HG02571 (cell line): Measurements from ENCODE around the gene FOXS1.
"Not testable (repeated sequence)": the region's sequence is repeated elsewhere in the genome, so short reads cannot be mapped to it uniquely, and the experiment has no call there.

Source experiments
- ATAC-seq: cut with Tn5 transposase; IDR thresholded peaks from one replicate; pipeline ENCODE4 v1.9.1; 2021; ENCODE audit warnings: mild to moderate bottlenecking, moderate library complexity; ENCODE audit not compliant: unreplicated experiment

FOXS1 gene

DNA sequence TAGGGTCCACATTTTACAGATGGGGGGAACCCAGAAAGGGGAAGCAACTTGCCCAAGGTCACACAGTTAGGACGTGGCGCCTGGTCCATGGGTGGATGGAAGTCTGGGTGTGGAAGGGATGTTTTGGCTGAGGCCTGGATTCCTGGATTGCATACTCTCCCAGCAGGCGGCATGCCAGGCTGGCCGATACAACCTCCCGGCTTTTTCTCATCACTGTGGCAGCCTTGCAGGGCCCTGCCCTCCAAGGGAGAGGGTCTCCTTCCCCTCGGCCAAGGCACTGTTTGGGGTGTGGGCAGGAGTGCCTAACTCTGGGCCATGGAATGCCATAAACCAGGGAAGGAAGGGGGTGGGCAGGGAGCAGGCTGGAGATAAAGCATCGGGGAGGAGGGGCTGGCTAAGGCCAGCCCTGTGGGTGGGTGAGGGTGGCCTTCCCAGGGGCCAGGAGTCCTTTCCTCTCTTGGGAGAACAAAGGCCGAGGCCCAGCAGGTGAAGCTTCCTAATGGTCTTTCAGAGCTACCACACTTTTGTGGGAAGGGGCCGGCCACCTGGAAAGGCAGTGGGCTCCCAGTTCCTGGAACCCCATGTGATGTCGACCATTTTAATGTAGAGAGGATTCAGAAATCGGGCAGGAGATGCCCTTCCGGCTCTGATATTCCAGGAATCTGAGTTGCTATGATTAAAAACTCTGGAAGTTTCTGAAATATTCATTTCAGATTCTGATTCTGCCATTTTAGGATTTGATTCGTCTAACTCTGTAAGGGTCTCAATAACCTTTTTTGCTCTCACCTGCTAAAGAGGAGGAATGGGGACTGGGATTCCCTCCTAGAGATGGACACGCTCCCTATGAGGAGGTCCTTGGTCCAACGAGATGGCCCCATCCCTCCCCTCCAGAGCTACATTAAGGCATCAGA, 4.2 kb downstream of the FOXS1 start:
- no peak for ATAC-seq

DNA sequence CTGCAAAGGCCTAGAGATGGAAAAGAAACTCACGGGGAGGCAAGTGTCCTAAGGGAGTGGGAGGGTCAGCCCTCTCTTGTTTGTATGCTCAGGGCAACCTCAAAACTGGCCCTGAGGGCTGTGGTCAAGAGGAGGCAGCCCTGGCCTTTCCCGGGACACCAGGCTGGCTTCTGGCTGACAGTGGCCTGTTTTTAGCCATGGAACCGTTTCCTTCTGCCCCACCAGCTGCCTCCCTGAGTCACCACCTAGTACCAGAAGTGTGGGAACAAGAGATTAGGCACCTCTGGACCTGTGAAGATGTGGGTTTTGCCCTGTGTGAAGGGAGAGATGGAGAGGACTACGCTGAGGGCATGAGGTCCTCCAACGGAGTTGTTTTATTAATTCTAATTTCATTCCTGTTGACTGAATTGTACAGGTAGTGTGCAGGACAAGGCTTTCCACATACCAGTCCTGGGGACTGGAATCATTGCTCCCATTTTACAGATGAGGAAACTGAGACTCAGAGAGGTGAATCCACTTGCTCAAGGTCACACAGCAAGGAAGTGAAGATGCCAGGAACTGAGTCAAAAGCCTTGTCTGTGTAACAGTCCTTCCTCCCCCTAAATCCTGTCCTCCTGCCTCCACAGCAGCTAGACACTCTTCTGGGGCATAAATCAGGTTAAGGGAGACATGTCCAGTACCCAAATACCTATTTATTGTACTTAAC, 5.5 kb downstream of the FOXS1 start:
- ATAC-seq = no peak

DNA sequence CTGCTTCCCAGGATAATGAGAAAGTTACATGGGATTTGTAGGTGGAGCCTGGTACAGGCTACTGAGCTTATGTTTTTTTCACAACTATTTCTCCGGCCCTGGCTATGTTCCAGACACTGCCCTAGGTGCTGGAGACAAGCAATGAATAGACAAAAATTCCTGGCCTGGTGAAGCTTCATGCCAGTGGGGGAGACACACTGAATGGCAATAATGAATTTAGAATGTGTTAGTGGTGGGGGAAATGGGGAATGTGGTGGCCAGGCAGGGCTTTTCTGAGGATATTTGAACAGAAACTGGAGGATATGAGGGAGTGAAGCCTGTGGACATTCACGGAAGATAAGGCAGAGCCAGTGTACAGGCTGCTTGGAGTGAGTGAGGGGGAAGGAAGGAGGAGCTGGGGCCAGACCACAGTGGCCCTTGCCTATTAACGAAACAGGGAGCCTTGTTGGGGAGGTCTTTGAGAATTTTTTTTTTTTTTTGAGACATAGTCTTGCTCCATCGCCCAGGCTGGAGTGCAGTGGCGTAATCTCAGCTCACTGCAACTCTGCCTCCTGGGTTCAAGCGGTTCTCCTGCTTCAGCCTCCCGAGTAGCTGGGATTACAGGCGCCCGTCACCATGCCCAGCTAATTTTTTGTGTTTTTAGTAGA, 6.6 kb downstream of the FOXS1 start:
- ATAC-seq = no peak

DNA sequence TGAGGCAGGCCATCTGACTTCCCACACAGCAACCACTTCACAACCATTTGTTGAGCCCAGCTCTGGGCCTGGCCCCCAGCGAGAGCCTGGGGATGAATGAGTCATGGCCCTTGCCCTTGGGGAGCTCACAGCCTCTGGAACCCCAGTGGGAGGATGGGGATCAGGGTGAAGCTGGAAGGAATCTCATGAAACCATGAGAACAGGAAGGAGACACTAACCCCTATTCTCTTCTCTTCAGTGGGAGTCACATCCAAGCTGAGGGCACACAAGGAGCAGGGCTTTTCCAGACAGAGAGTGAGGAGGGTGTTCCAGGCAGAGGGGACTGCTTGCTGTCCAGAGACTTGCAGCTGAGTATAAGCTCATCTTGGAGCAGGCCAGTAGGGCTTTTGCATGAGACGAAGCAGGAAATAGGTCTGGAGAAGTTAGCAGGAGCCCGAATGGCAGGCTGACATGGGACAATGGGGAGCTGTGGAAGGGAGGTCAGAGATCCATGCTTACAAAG, 7.5 kb downstream of the FOXS1 start:
- ATAC-seq = no peak

GRCh38 chr20:31836853-31837608, 8.4 kb downstream of the FOXS1 start:
- ATAC-seq = no peak

- no peak for ATAC-seq
These were observed 9.2 kb downstream of the FOXS1 start for GRCh38 chr20:31835977-31836852.

GRCh38 chr20:31835554-31835953, 9.8 kb downstream of the FOXS1 start:
- no peak for ATAC-seq

DNA sequence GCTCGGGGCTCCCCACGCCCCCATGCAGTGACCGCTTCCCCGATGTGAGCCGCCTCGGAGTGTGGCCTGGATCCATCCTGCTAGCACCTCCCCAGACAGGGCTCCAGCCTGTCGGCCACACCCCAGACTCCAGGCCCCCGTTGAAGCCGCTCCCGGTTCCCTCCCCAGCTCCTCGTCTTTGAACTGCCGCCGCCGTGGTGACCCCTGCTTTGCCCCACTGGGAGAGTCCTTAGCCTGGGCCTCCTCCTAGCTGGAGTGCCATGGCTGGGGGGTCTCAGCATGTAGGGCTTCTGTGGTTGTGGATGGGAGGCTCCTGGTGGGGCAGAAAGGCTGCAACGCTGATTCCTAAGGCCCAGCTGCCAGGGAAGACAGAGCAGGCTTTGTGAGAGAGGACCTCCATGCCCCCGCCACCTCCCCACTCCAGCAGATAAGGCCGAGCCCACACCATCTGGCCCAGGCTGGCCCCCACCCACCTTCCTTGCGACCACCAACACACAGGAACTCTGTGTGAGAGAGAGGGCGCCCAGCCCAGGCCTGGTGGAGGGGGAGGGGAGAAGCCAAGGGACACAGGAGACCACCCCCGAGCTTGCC, 11.4 kb downstream of the FOXS1 start:
- ATAC-seq = no peak

GRCh38 chr20:31833130-31833930, 12.1 kb downstream of the FOXS1 start:
- ATAC-seq = no peak

DNA sequence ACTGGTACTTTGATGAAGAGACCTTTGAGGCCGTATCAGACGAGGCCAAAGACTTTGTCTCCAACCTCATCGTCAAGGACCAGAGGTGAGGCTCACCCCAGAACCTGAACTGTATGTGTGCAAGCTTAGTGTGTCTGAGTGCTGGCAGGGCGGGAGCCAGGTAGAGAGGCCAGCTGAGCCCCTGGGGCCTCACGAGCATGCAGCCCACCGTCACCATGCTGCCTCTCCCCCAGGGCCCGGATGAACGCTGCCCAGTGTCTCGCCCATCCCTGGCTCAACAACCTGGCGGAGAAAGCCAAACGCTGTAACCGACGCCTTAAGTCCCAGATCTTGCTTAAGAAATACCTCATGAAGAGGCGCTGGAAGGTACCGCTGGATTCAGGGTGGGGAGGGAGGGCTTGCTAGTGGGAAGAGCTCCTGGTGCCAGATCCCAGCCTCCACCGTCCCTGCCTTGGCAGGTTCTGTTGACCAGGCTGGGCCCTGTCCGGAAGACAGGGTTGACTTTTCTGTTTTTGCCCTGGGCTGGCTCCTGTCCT, 13.6 kb downstream of the FOXS1 start:
- ATAC-seq = no peak

GRCh38 chr20:31831211-31831610, 14.2 kb downstream of the FOXS1 start:
- ATAC-seq = no peak

GRCh38 chr20:31830406-31830981, 14.9 kb downstream of the FOXS1 start:
- no peak for ATAC-seq

GRCh38 chr20:31829731-31830130, 15.7 kb downstream of the FOXS1 start:
- no peak for ATAC-seq

- ATAC-seq = not testable (repeated sequence)
These were observed 17.4 kb downstream of the FOXS1 start for GRCh38 chr20:31828016-31828415.

GRCh38 chr20:31827059-31827458, 18.3 kb downstream of the FOXS1 start:
- no peak for ATAC-seq

DNA sequence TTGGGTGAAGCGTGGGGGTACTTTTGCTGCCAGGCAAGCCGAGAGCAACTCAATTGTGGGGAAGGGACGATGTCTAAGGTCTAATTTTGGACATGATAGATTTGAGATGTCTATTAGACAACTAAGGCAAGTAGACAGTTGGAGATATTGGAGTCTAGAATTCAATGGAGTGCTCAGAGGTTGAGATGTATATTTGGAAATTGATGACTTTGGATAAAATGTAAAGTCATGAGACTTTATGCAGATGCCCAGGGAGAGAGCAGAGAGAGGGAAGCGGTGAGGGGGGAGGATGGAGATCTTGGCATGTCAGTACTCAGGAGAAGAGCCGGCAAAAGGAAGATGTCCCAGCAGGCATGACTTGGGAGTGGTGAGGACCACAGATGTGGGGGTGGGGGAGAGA, 19.3 kb downstream of the FOXS1 start:
- no peak for ATAC-seq

DNA sequence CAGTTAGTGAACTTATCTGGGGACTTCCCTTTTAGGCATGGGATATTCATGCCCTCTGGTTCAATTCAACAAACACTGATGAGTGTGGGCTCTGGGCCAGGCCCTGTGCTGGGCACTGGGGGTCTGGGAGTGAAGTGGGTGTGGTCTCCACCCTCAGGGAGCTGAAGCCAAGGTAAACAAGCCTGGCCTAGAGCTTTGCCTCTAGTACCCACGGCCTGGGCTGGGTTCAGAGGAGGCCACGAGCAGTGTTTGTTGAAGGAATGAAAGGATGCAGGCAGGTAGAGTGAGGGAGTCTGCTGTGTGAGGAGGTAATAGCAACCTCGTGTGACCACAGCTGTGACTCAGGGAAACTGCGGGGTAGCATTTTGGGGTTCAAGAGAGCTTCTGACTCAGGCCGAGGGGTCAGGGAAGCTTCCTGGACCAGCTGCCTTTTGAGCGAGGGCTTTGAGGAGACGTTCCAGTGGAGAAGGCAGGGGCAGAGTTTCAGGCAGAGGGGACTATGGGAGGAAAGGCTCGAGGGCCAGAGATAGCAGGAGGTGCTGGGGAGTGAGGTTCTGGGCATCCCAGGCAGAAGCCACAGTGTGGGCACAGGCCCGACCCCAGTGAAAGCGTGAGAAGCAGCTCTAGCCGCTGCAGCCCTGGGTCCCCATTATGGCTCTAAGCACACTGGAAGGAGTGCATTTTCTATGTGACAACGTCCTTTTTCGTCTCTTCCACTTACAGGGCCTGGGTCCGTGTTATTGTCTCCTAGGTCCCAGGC, 20.7 kb downstream of the FOXS1 start:
- ATAC-seq = no peak
